A204.1 (cell line): ENCODE measurements around the gene PWWP2B.

Experiments used
- FAIRE-seq: peaks from 2 replicates; lab custom pipeline; 2012; peaks lifted over from hg19 to GRCh38; lab: Jason Lieb, UNC

Gene PWWP2B

GRCh38 chr10:132448248-132448731 is 51.3 kb downstream of the PWWP2B start:
- FAIRE-seq = no peak

DNA sequence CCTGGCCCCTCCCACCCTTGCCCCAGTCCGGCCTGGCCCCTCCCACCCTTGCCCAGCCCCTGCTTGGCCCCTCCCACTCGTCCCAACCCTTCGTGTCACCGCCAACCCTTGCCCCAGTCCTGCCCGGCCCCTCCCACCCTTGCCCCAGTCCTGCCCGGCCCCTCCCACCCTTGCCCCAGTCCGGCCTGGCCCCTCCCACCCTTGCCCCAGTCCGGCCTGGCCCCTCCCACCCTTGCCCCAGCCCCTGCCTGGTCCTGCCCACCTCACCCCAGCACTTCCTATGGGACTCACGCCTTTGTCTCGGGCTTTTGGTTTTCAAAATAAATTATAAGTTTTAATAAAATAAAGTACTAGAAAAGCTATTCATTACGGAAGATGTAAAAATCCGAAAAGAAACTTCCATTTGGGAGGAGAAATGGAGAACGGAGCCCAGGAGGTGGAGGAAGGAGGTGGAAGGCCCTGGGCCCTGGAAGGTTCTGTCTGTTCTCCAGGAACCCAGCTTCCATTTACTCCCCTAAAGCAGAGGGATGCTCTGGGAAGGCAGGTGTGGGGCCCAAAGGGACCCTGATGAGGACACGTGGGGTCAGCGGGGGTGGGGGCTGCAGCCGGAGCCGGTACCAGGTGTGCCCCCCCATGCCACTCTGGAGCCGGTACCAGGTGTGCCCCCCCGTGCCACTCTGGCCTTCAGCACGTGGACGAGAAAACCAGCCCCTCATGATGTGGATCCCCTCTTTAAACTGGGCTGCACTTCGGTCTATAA is 52.2 kb downstream of the PWWP2B start:
- no peak for FAIRE-seq

GRCh38 chr10:132449811-132450181 is 52.8 kb downstream of the PWWP2B start:
- no peak for FAIRE-seq

DNA sequence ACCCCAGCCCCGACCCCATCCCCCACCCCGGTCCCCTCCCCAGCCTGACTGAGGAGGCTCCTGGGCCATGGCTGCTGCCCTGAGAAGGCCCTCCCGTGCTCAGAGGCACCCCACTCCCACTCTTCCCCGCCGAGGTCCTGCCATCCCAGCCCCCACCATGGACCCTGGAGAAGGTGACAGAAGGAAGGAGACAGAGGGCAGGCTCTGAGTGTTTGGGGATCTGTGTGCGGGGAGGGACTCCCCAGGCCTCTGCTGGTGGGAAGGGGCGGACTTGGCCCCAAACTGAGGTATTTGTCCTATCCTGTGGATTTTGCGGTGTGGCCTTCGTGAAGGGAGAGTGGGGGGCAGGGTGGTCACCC is 53.4 kb downstream of the PWWP2B start:
- FAIRE-seq = no peak

GRCh38 chr10:132450825-132451505 is 54.0 kb downstream of the PWWP2B start:
- FAIRE-seq = no peak

DNA sequence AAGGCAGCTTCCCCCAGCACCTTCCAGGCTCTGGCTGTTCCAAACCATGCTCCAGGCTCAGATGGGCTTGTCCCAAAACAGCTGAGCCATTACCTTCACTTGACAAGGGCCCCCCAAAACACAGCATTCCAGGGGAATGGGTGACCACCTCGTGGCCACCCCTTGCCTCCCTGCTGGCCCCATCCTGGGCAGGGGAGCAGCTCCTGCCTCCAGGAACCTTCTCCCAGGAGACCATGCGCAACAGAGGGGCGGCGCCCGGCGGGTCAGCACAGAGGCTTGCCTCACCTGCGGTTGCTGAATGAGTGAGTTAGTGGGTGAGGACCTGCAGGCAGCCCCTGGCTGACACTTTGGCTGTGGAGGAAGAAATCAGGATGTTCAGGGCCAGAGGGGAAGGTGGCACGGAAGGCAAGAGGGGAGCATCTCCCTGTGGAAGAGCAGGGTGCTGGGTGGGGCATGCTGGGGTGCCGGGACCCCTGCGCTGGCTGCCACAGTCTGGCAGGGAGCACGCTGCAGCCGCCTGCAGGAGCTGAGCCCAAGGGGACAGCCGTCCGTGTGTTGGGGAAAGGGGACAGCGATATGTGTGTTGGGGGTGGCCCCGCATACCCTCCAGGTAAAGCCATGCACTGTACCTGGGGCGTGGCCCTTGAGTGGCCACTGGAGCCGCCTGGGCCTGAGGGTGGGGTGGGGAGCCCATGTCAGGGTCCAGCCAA is 54.7 kb downstream of the PWWP2B start:
- FAIRE-seq = no peak

- FAIRE-seq = no peak
Measured at GRCh38 chr10:132452216-132452650, 55.2 kb downstream of the PWWP2B start.

DNA sequence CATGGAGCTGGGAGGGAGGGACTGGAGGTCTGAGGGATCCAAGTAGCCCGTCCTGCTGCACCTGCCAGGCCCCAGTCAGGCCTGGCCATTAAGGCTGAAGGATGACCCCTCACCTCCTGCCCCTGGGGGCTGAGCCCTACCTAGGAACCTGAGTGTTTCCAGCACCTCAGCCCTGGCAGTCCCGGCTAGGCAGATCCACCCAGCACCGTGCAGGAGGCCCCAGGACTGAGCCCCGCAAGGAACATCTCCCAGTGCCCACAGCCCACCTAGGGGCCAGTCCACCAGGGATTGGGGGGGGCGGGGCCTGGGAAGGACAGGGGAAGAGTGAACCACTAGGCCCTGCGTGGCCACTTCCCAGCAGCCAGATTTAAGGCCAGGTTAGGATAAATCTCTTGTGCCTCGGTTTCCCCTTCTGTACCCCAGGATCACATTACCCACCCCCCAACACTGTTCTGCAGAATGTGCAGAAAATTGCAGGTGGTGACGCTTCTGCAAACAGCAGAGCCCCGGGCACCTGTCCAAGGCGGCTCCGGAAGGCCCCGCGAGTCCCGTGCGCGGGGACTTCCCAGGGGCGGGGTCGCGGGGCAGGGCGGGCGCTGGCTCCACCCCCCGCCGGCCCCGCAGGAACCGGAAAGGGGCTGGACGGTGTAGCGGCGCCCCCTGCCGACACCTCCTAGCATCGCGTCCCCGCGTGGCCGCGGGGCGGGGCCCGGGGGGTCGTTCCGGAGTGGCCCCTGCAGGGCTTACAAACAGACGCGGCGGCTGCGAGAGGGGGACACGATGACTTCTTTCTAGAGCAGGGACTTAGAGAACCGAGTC is 55.9 kb downstream of the PWWP2B start:
- no peak for FAIRE-seq

DNA sequence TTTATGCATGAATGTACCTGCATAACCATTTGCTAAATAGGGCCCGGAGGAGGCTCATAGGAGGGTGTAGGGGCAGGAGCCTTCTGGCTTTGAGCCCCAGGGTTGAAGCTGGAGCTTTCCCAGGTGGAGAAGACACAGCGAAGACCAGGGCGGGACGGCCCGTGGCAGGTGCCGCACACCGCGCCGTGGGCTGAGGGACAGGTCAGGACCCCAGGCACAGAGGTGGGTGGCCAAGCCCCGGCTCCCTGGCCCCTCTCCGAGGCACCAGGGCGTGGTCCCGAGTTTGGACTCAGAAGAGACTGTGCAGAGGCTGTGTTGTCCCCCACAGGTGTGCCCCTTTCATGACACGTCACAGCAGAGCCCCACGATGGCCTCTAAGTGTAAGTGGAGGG is 56.5 kb downstream of the PWWP2B start:
- no peak for FAIRE-seq

DNA sequence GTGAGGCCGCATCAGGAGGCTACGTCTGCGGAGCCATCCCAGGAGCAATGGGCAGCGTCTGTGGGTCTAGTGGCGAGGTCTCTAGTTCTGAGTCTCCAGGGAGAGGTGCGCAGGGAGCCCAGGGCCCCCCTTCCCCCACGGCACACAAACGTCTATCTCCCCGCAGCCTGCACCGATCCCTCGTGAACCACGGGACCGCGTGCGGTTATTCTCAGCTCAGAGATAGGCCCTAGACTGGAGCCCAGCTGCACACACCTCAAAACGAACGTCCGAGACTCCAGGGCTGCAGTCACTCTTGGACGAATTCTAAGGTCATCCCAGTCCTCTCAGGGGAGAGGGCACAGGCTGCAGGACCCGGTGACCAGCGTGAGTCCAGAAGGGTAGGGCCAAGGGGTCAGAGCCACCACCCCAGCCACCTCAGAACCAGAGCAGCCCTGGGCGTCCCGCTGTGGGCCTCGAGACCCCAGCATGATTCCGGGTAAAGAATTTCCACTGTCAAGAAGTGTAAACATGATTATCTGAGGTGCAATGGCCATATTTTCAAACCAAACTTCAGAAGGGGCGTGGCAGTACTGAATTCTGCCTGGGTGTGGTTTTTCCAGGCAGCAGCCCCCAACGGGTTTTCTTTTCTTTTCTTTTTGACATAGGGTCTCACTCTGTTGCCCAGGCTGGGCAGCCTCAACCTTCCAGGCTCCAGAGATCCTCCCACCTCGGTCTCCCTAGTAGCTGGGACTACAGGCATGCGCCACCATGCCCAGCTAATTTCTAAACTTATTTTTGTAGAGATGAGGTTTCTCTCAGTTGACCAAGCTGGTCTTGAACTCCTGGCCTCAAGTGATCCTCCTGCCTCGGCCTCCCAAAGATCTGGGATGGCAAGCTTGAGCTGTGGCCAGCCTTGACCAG is 57.5 kb downstream of the PWWP2B start:
- FAIRE-seq = no peak

DNA sequence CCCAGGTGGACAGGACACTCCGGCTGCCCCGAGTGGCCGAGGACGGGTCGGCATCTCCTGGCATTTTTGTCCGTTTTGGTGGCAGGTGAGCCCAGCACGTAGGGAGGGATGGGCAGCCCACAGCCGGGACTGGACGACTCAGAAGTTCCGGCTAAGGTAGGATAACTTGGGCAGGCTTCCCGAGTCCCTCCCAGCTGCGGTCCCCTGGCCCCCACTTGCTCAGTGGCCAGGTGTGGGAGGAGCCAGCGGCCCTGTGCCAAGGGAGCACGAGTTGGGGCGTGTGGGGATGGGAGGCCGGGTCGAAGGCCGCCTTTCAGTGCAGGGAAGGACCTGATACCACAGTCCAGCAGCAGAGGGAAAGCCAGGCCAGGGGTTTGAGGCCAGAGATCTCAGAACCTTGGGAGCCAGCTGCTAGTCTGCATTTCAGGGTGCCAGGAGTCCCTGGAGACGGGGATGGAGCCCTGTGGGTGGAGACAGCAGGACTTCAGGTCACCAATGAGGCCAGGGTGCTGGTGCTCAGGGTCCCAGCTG is 58.5 kb downstream of the PWWP2B start:
- no peak for FAIRE-seq

DNA sequence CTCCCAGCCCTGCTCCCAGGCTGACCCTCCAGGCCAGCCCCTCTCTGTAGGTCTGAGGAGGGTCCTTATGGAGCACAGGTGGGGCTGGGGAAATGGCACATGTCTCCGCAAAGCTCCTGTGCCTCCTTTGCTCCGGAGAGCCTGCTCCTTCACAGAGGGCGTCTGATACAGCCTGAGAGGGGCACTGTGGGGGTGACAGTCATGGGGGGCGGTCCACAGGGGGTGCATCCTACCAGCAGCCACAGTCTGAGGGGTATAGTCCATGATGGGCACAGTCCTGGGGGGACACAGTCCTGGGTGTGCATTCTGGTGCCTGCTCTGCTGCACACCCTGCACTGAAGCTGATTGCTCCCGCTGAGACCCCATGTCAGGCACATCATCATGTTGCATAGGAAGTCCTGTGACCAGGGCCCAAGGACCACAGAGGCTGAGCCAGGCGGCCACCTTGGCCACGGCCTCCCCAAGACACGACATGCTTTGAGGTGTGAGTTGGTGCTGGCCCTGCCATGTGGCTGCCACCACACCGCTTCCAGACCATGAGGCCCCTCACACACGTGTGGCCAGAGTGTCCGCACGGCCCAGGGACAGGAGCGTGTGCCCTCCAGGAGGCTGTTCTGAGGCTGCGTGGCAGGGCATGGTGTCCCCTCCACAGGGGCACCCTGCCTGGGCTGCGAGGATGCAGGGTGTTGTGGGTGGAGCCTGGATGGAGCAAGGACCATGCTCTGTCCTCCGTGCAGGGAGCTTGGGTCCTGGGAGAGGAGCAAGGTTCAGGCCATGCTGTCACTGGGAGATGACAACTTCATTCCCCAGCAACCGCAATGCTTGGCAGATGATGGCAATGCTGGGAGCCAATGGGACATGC is 59.2 kb downstream of the PWWP2B start:
- FAIRE-seq = no peak

DNA sequence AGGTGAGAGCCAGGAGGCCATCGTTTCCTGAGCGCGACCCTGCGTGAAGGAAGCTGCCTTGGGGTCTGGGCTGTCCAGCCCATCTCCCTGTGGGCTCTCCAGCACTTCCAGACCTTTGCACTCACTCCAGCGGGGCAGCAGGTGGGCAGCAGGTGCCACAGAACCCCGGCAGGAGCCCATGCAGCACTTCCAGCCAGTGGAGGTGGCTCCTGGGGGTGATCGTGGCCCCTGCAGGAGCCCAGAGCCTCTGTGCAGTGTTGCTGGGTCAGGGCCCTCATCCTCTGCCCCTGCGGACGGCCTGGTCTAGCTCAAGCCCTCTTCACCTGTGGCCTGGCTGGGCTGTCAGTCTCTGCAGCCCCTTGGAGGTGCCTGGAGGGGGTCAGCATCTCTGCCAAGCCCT is 59.9 kb downstream of the PWWP2B start:
- no peak for FAIRE-seq

- FAIRE-seq = no peak
Measured at GRCh38 chr10:132457328-132458070, 60.5 kb downstream of the PWWP2B start.

GRCh38 chr10:132458071-132458585 is 61.1 kb downstream of the PWWP2B start:
- no peak for FAIRE-seq

- no peak for FAIRE-seq
Measured at GRCh38 chr10:132458586-132459300, 61.7 kb downstream of the PWWP2B start.

GRCh38 chr10:132459301-132460003 is 62.5 kb downstream of the PWWP2B start:
- no peak for FAIRE-seq

- no peak for FAIRE-seq
Measured at GRCh38 chr10:132460071-132460470, 63.1 kb downstream of the PWWP2B start.
